ENCODE data around the gene PIGK. TPM values are rescaled to one million over a fixed set of nuclear protein-coding genes. Genes with fewer than 3 reads are reported as not detected.
"Not testable (repeated sequence)": the region's sequence is repeated elsewhere in the genome, so short reads cannot be mapped to it uniquely, and the experiment has no call there.

PIGK gene
- total RNA-seq, 5 donors from 2014 or later (not counting 1 experiment from before 2014, with no cell fraction given): 17.9 to 23.9 (median 21.2) TPM

- H3K4me3 Mint-ChIP-seq; DNase-seq; H3K27ac ChIP-seq (ENCODE audit: low read length); ATAC-seq (replicated peaks in 1 of 4); H3K9me3 ChIP-seq; POLR2A ChIA-PET; H3K27ac Mint-ChIP-seq; H3K4me1 ChIP-seq (ENCODE audit: control insufficient read depth in 1 of 2, extremely low read depth in 1 of 2, insufficient read depth in 2 of 2, low read length in 2 of 2); H3K36me3 ChIP-seq (ENCODE audit: control insufficient read depth in 2 of 2, extremely low read depth in 1 of 2, insufficient read depth in 1 of 2, low read length in 1 of 2); H3K27me3 ChIP-seq (replicated peaks in 1 of 2; ENCODE audit: control insufficient read depth in 2 of 2, extremely low read depth in 1 of 2, insufficient read depth in 2 of 2, low read length in 1 of 2); H3K4me3 ChIP-seq (ENCODE audit: control insufficient read depth in 1 of 2, extremely low read depth in 1 of 2, low read length in 1 of 2); H3K27me3 Mint-ChIP-seq: not testable (repeated sequence)
- CTCF ChIA-PET: interaction anchor here in 1 of 2 donors (0.7 kb wide), 1 partner anchor 329 kb away, joined by 3 read pairs; no protein-coding TSS in a partner anchor
- H3K9me3 Mint-ChIP-seq: peaks cover 3 to 13% (median 9%) of the 10 kb centered on the region in 3 donors
- peaks cover 7 to 16% (median 8%) of the 10 kb centered on the region in 3 donors for H3K4me1 Mint-ChIP-seq
- peaks cover 41% of the 10 kb centered on the region for H3K36me3 Mint-ChIP-seq
- WGBS (ENCODE audit: insufficient coverage): 90% methylated on average over 3 of the region's 3 CpGs
These were observed 15.2 kb downstream of the PIGK start for GRCh38 chr1:77204043-77204442.

GRCh38 chr1:77202751-77203150, 16.5 kb downstream of the PIGK start:
- WGBS (ENCODE audit: insufficient coverage): no CpG with 5 or more reads among the region's 3 CpGs

GRCh38 chr1:77200806-77201205, 18.4 kb downstream of the PIGK start:
- CTCF ChIA-PET: no interaction called here
- no peak overlapping the region for H3K4me3 ChIP-seq (ENCODE audit: control insufficient read depth in 1 of 2, extremely low read depth in 1 of 2, low read length in 1 of 2)
- POLR2A ChIA-PET: interaction anchor here in 1 of 2 donors (0.6 to 0.7 kb wide), 2 partner anchors 29 to 407 kb away, joined by 3 to 4 read pairs; no protein-coding TSS in a partner anchor
- ATAC-seq (replicated peaks in 1 of 4): no peak
- Mint-ChIP-seq H3K4me1 (peaks cover 20 to 22% (median 21%) of the 10 kb centered on the region in 3 donors), H3K27ac (no peak overlapping the region), H3K36me3 (peaks cover 47% of the 10 kb centered on the region), H3K4me3 (no peak overlapping the region), H3K9me3 (peaks cover 9 to 19% (median 10%) of the 10 kb centered on the region in 3 donors), H3K27me3 (no peaks in the 10 kb centered on the region)
- DNase-seq: no peak
- H3K4me1 ChIP-seq (ENCODE audit: control insufficient read depth in 1 of 2, extremely low read depth in 1 of 2, insufficient read depth in 2 of 2, low read length in 2 of 2): no peaks in the 10 kb centered on the region
- H3K27me3 ChIP-seq (replicated peaks in 1 of 2; ENCODE audit: control insufficient read depth in 2 of 2, extremely low read depth in 1 of 2, insufficient read depth in 2 of 2, low read length in 1 of 2): no peaks in the 10 kb centered on the region
- H3K27ac ChIP-seq (ENCODE audit: low read length): no peak overlapping the region
- WGBS (ENCODE audit: insufficient coverage): no CpG with 5 or more reads among the region's 2 CpGs
- peaks cover 3 to 4% of the 10 kb centered on the region in 2 donors for H3K36me3 ChIP-seq (ENCODE audit: control insufficient read depth in 2 of 2, extremely low read depth in 1 of 2, insufficient read depth in 1 of 2, low read length in 1 of 2)
- H3K9me3 ChIP-seq: no peaks in the 10 kb centered on the region

More at GRCh38 chr1:77202751-77203150, 16.5 kb downstream of the PIGK start:
- DNase-seq (no peak), ATAC-seq (replicated peaks in 1 of 4) (no peak)
- Mint-ChIP-seq H3K4me3 (no peak overlapping the region), H3K27me3 (no peaks in the 10 kb centered on the region), H3K4me1 (peaks cover 9 to 12% (median 10%) of the 10 kb centered on the region in 3 donors), H3K27ac (no peak overlapping the region), H3K9me3 (peaks cover 3 to 13% (median 9%) of the 10 kb centered on the region in 3 donors), H3K36me3 (peaks cover 36% of the 10 kb centered on the region)
- ChIA-PET POLR2A (no interaction called here), CTCF (no interaction called here)
- Histone ChIP-seq H3K4me1 (ENCODE audit: control insufficient read depth in 1 of 2, extremely low read depth in 1 of 2, insufficient read depth in 2 of 2, low read length in 2 of 2) (no peaks in the 10 kb centered on the region), H3K36me3 (ENCODE audit: control insufficient read depth in 2 of 2, extremely low read depth in 1 of 2, insufficient read depth in 1 of 2, low read length in 1 of 2) (peaks cover 3 to 6% of the 10 kb centered on the region in 2 donors), H3K27ac (ENCODE audit: low read length) (no peak overlapping the region), H3K4me3 (ENCODE audit: control insufficient read depth in 1 of 2, extremely low read depth in 1 of 2, low read length in 1 of 2) (no peak overlapping the region), H3K27me3 (replicated peaks in 1 of 2; ENCODE audit: control insufficient read depth in 2 of 2, extremely low read depth in 1 of 2, insufficient read depth in 2 of 2, low read length in 1 of 2) (no peaks in the 10 kb centered on the region), H3K9me3 (no peaks in the 10 kb centered on the region)

- DNase-seq (no peak), ATAC-seq (replicated peaks in 1 of 4) (no peak)
- H3K27me3 ChIP-seq (replicated peaks in 1 of 2; ENCODE audit: control insufficient read depth in 2 of 2, extremely low read depth in 1 of 2, insufficient read depth in 2 of 2, low read length in 1 of 2): no peaks in the 10 kb centered on the region
- ChIA-PET POLR2A (no interaction called here), CTCF (no interaction called here)
- Mint-ChIP-seq H3K9me3 (peaks cover 5 to 14% (median 10%) of the 10 kb centered on the region in 3 donors), H3K4me3 (no peak overlapping the region), H3K27me3 (no peaks in the 10 kb centered on the region), H3K36me3 (peaks cover 43% of the 10 kb centered on the region), H3K27ac (no peak overlapping the region), H3K4me1 (peaks cover 20 to 22% (median 21%) of the 10 kb centered on the region in 3 donors)
- no peak overlapping the region for H3K27ac ChIP-seq (ENCODE audit: low read length)
- no peaks in the 10 kb centered on the region for H3K9me3 ChIP-seq
- H3K36me3 ChIP-seq (ENCODE audit: control insufficient read depth in 2 of 2, extremely low read depth in 1 of 2, insufficient read depth in 1 of 2, low read length in 1 of 2): peaks cover 3 to 4% of the 10 kb centered on the region in 2 donors
- H3K4me3 ChIP-seq (ENCODE audit: control insufficient read depth in 1 of 2, extremely low read depth in 1 of 2, low read length in 1 of 2): no peak overlapping the region
- H3K4me1 ChIP-seq (ENCODE audit: control insufficient read depth in 1 of 2, extremely low read depth in 1 of 2, insufficient read depth in 2 of 2, low read length in 2 of 2): no peaks in the 10 kb centered on the region
These were observed 18.9 kb downstream of the PIGK start for GRCh38 chr1:77200293-77200692.

- ATAC-seq (replicated peaks in 1 of 4): no peak
- Mint-ChIP-seq H3K4me3 (no peak overlapping the region), H3K9me3 (peaks cover 0 to 7% (median 5%) of the 10 kb centered on the region in 3 donors), H3K27me3 (no peaks in the 10 kb centered on the region), H3K36me3 (peaks cover 39% of the 10 kb centered on the region), H3K4me1 (peaks cover 20 to 26% (median 25%) of the 10 kb centered on the region in 3 donors), H3K27ac (peak overlapping the region in 1 of 2 donors; percentile 69)
- no peaks in the 10 kb centered on the region for H3K9me3 ChIP-seq
- DNase-seq: no peak
- POLR2A ChIA-PET: no interaction called here
- no peak overlapping the region for H3K4me3 ChIP-seq (ENCODE audit: control insufficient read depth in 1 of 2, extremely low read depth in 1 of 2, low read length in 1 of 2)
- H3K27me3 ChIP-seq (replicated peaks in 1 of 2; ENCODE audit: control insufficient read depth in 2 of 2, extremely low read depth in 1 of 2, insufficient read depth in 2 of 2, low read length in 1 of 2): no peaks in the 10 kb centered on the region
- no peak overlapping the region for H3K27ac ChIP-seq (ENCODE audit: low read length)
- H3K4me1 ChIP-seq (ENCODE audit: control insufficient read depth in 1 of 2, extremely low read depth in 1 of 2, insufficient read depth in 2 of 2, low read length in 2 of 2): no peaks in the 10 kb centered on the region
- WGBS (ENCODE audit: insufficient coverage): no CpG with 5 or more reads among the region's 3 CpGs
- H3K36me3 ChIP-seq (ENCODE audit: control insufficient read depth in 2 of 2, extremely low read depth in 1 of 2, insufficient read depth in 1 of 2, low read length in 1 of 2): peaks cover 0 to 4% of the 10 kb centered on the region in 2 donors
- CTCF ChIA-PET: no interaction called here
These were observed 21.9 kb downstream of the PIGK start for GRCh38 chr1:77197351-77197750.

GRCh38 chr1:77193951-77194350, 25.3 kb downstream of the PIGK start:
- Mint-ChIP-seq H3K36me3 (peaks cover 41% of the 10 kb centered on the region), H3K27me3 (no peaks in the 10 kb centered on the region)
- POLR2A ChIA-PET: no interaction called here

More at GRCh38 chr1:77193951-77194350, 25.3 kb downstream of the PIGK start:
- peaks cover 0 to 4% of the 10 kb centered on the region in 2 donors for H3K36me3 ChIP-seq (ENCODE audit: control insufficient read depth in 2 of 2, extremely low read depth in 1 of 2, insufficient read depth in 1 of 2, low read length in 1 of 2)
- no peak overlapping the region for H3K27ac Mint-ChIP-seq
- no peak overlapping the region for H3K27ac ChIP-seq (ENCODE audit: low read length)
- DNase-seq (no peak), ATAC-seq (replicated peaks in 1 of 4) (no peak)
- no peaks in the 10 kb centered on the region for H3K9me3 ChIP-seq
- no peak overlapping the region for H3K4me3 Mint-ChIP-seq
- peaks cover 32 to 36% (median 34%) of the 10 kb centered on the region in 3 donors for H3K4me1 Mint-ChIP-seq
- peaks cover 0 to 9% (median 7%) of the 10 kb centered on the region in 3 donors for H3K9me3 Mint-ChIP-seq
- no peak overlapping the region for H3K4me3 ChIP-seq (ENCODE audit: control insufficient read depth in 1 of 2, extremely low read depth in 1 of 2, low read length in 1 of 2)
- no peaks in the 10 kb centered on the region for H3K27me3 ChIP-seq (replicated peaks in 1 of 2; ENCODE audit: control insufficient read depth in 2 of 2, extremely low read depth in 1 of 2, insufficient read depth in 2 of 2, low read length in 1 of 2)
- CTCF ChIA-PET: no interaction called here
- H3K4me1 ChIP-seq (ENCODE audit: control insufficient read depth in 1 of 2, extremely low read depth in 1 of 2, insufficient read depth in 2 of 2, low read length in 2 of 2): peaks cover 0 to 4% of the 10 kb centered on the region in 2 experiments

All from T-cell (primary cell).